Lung (tissue), 12 donors: ENCODE measurements around the gene KRT3. TPM values are rescaled to one million over a fixed set of nuclear protein-coding genes. Genes with fewer than 3 reads are reported as not detected.

Source experiments
- ATAC-seq: fragments of 200-7000 bp; cut with Tn5 transposase; one replicate; pipeline ENCODE4 v1.9.1; 2020; ENCODE audit warnings: moderate number of reproducible peaks; ENCODE audit not compliant: insufficient read depth, low FRiP score
- DNase-seq, 3 donors: peaks; one replicate each; pipeline ENCODE4 v3.0.0-alpha.2; 2013 to 2017
- H3K27ac ChIP-seq, 2 donors: one replicate each; pipeline ENCODE4 v1.5.1; 2013; ENCODE audit warnings: mild to moderate bottlenecking in 2 of 2, moderate library complexity in 2 of 2, control low read depth in 1 of 2, inconsistent platforms in 1 of 2, low read depth in 1 of 2, low read length in 1 of 2
- H3K27me3 ChIP-seq, 3 donors: one replicate each; pipeline ENCODE4 v1.5.1; 2013; ENCODE audit warnings: low read length in 2 of 3; ENCODE audit not compliant: control insufficient read depth in 3 of 3, insufficient read depth in 3 of 3
- H3K36me3 ChIP-seq, 4 donors: one replicate each; pipeline ENCODE4 v1.5.1; 2013; ENCODE audit warnings: low read length in 4 of 4, mild to moderate bottlenecking in 1 of 4, moderate library complexity in 1 of 4; ENCODE audit not compliant: control insufficient read depth in 4 of 4, insufficient read depth in 4 of 4
- H3K4me1 ChIP-seq, 5 donors: one replicate each; pipeline ENCODE4 v1.5.1; 2013; ENCODE audit warnings: low read length in 5 of 5, mild to moderate bottlenecking in 2 of 5, moderate library complexity in 1 of 5; ENCODE audit not compliant: control insufficient read depth in 5 of 5, insufficient read depth in 5 of 5
- H3K4me3 ChIP-seq: one replicate; pipeline ENCODE4 v1.5.1; 2013; ENCODE audit warnings: mild to moderate bottlenecking, control low read depth, moderate library complexity
- H3K9ac ChIP-seq, 2 donors: one replicate each; pipeline ENCODE4 v1.5.1; 2013; ENCODE audit warnings: low read length in 2 of 2, control low read depth in 1 of 2; ENCODE audit not compliant: insufficient read depth in 1 of 2
- H3K9me3 ChIP-seq, 4 donors: one replicate each; pipeline ENCODE4 v1.5.1; 2013; ENCODE audit warnings: low read length in 3 of 4, mild to moderate bottlenecking in 1 of 4, moderate library complexity in 1 of 4; ENCODE audit not compliant: control insufficient read depth in 4 of 4, insufficient read depth in 3 of 4
- WGBS, 2 donors: extraction: QIAGEN DNeasy Blood & Tissue Kit; methylation state at CpG; one replicate each; pipeline ENCODE4 v1.1.7; 2013; 5-methylcytosine and 5-hydroxymethylcytosine counted together
- polyA plus RNA-seq, 2 donors: library from polyadenylated mRNA; stranded (reverse); fragments of 200-250 nt; gene quantifications; one replicate each; pipeline ENCODE4 v1.2.1, GENCODE V29; 2013
- total RNA-seq, 2 donors: library from RNA; depleted of rRNA in 1 of 2; stranded (reverse); fragments of >200 nt in 1 of 2; gene quantifications; one replicate each; pipeline ENCODE4 v1.2.1, GENCODE V29; 2014 to 2021
- TF ChIP-seq, protein P1 (sequence below): IDR thresholded peaks from 2 replicates; pipeline ENCODE4 v1.5.1; 2012; ENCODE audit warnings: mild to moderate bottlenecking; ENCODE audit errors: control extremely low read depth, extremely low read depth
- donor health status: control.
- donor health status: control.
- donor health status: Bipolar disorder and iron deficiency.
- donor health status: healthy.
- donor health status: DM: yes; HTN: yes; CAD: no.

The KRT3 gene
- total and polyA plus RNA-seq, 4 donors: not detected

DNA sequence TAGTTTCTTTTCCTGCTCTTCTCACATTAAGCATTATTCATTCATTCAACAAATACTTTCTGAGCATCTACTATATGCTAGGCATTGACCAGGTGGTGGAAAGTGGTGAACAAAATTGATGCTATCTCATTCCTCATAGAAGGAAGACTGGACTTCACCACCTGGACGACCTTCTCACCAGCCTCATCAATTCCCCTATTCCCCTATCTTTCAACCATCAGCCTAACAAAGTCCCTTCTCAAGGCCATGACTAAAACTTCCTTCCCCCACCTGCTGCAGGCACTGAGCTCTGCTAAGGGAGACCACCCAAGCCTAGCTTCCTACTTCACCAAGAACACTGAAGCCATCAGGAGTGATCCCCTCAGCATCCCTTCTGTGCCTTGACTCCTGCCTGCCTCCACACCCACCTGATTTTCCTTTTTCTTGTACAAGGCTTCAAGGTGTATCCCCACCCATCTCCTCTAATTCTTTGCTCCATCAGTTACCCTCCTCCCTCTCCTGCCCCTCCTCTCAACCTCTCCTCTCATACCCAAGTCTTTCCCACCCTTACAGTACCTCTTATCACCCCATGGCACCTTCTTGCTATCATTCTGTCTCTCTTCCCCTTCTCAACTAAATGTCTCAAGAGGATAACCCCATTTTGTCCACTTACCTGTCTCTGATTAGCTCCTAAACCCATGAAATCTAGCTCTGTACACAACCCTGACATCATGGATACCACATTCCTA is 38.3 kb downstream of the KRT3 start:
- Histone ChIP-seq H3K27ac (no peak overlapping the region), H3K4me1 (peaks cover 0 to 3% (median 0%) of the 10 kb centered on the region in 5 donors), H3K27me3 (peaks cover 0 to 14% (median 0%) of the 10 kb centered on the region in 3 donors), H3K36me3 (no peaks in the 10 kb centered on the region), H3K4me3 (no peak overlapping the region), H3K9ac (no peak overlapping the region), H3K9me3 (peaks cover 0 to 23% (median 8%) of the 10 kb centered on the region in 4 donors)
- TF ChIP-seq, protein P1, sequence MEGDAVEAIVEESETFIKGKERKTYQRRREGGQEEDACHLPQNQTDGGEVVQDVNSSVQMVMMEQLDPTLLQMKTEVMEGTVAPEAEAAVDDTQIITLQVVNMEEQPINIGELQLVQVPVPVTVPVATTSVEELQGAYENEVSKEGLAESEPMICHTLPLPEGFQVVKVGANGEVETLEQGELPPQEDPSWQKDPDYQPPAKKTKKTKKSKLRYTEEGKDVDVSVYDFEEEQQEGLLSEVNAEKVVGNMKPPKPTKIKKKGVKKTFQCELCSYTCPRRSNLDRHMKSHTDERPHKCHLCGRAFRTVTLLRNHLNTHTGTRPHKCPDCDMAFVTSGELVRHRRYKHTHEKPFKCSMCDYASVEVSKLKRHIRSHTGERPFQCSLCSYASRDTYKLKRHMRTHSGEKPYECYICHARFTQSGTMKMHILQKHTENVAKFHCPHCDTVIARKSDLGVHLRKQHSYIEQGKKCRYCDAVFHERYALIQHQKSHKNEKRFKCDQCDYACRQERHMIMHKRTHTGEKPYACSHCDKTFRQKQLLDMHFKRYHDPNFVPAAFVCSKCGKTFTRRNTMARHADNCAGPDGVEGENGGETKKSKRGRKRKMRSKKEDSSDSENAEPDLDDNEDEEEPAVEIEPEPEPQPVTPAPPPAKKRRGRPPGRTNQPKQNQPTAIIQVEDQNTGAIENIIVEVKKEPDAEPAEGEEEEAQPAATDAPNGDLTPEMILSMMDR: no peak
- 30 to 53% methylated on average over 1 of the region's 1 CpG for WGBS, 2 donors
- ATAC-seq (no peak), DNase-seq (no peak)

DNA sequence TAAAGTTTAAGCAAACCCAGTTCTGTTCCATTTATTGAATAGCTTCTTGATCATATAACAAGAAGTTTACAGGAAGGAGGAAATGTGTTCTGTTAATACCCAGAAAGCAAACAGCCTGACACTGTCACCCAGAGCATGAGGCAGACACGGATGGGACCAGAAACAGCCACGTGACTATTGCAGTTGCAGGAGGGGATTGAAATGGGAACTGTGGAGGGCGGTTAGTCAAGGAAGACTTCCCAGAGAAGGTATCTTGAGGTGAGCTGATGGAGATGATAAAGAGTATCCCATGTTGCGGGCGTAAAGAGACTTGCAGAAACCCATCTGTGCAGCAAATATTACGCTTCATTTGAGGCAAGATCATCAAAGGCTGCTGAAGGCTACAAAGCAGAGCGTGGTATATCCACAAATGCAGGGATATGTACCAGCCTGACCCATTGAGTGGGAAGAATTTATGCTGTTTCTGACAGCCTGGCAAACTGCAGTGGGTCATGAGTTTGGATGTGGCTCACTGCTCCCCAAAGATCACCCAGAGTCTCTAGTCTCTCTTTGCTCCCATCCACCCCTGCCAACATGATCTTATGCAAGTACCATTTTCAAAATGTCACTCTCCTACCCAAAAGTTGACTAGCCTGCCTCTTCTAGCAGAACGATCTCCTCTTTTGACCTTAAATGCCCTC is 39.5 kb downstream of the KRT3 start:
- TF ChIP-seq, protein P1: no peak
- Histone ChIP-seq H3K9ac (no peak overlapping the region), H3K36me3 (no peaks in the 10 kb centered on the region), H3K4me3 (no peak overlapping the region), H3K4me1 (peaks cover 0 to 3% (median 0%) of the 10 kb centered on the region in 5 donors), H3K27ac (no peak overlapping the region), H3K27me3 (peaks cover 0 to 14% (median 0%) of the 10 kb centered on the region in 3 donors), H3K9me3 (peaks cover 0 to 19% (median 2%) of the 10 kb centered on the region in 4 donors)
- WGBS, 2 donors: 81 to 82% methylated on average over 8 of the region's 8 CpGs
- DNase-seq (no peak), ATAC-seq (no peak)

DNA sequence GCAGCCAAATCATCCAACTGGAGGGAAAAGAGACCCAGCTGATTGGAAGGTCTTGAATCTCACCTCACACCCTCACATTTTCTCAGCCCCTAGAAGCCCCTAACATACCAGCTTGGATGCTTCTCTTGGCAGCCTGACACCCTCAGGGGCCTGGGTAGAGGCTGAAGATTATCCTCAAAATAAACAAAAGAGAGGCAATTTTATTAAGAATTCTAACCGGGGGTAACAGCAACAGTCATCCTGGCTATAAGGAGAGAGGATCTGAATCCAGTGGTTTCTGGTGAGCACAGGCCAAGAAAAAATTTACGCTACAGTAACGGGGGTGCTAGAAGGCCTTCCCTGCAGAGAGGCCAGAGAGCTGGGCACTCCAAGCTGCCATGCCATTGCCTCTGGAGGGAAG is 40.4 kb downstream of the KRT3 start:
- peaks cover 0 to 17% (median 2%) of the 10 kb centered on the region in 4 donors for H3K9me3 ChIP-seq
- H3K27me3 ChIP-seq: peaks cover 0 to 19% (median 0%) of the 10 kb centered on the region in 3 donors
- no peaks in the 10 kb centered on the region for H3K36me3 ChIP-seq
- no peak overlapping the region for H3K4me3 ChIP-seq
- no peak for DNase-seq
- H3K27ac ChIP-seq: no peak overlapping the region
- H3K4me1 ChIP-seq: peaks cover 0 to 3% (median 0%) of the 10 kb centered on the region in 5 donors
- no peak for ATAC-seq
- no peak overlapping the region for H3K9ac ChIP-seq
- WGBS, 2 donors: 79 to 96% methylated on average over 3 of the region's 3 CpGs
- TF ChIP-seq, protein P1: no peak
